Uterus (tissue), 4 donors: ENCODE measurements around the gene RHCE. TPM values are rescaled to one million over a fixed set of nuclear protein-coding genes. Genes with fewer than 3 reads are reported as not detected.
A peak's percentile ranks its signal among the peaks of the same experiment; 100 is the strongest.

ENCODE experiments used
- DNase-seq, 2 donors: peaks; one replicate each; pipeline ENCODE4 v3.0.0-alpha.2; 2019 to 2020
- H3K27ac ChIP-seq, 2 donors: fragments of 200-600 bp; sonication (generic); 1 replicate in 1 of 2; 2 replicates in 1 of 2; pipeline ENCODE4 v1.5.1; 2016 to 2018
- H3K27me3 ChIP-seq, 2 donors: fragments of 200-600 bp; sonication (generic); one replicate each; pipeline ENCODE4 v1.5.1; 2018 to 2019; ENCODE audit warnings: control low read depth in 1 of 2
- H3K36me3 ChIP-seq, 2 donors: fragments of 200-600 bp; sonication (generic); one replicate each; pipeline ENCODE4 v1.5.1; 2019; ENCODE audit warnings: control low read depth in 1 of 2
- H3K4me1 ChIP-seq, 2 donors: fragments of 200-600 bp; sonication (generic); one replicate each; pipeline ENCODE4 v1.5.1; 2018 to 2019; ENCODE audit warnings: control low read depth in 1 of 2
- H3K4me3 ChIP-seq, 2 donors: fragments of 200-600 bp; sonication (generic); 1 replicate in 1 of 2; 2 replicates in 1 of 2; pipeline ENCODE4 v1.5.1; 2018 to 2019; ENCODE audit warnings: mild to moderate bottlenecking in 1 of 2
- H3K9me3 ChIP-seq, 2 donors: fragments of 200-600 bp; sonication (generic); one replicate each; pipeline ENCODE4 v1.5.1; 2019; ENCODE audit warnings: control low read depth in 1 of 2
- CTCF ChIP-seq, 4 experiments: fragments of 200-600 bp in 2 of 4; fragments of 450-650 bp in 2 of 4; sonication (generic) in 2 of 4; IDR thresholded peaks; one replicate each; pipeline ENCODE4 v1.5.1; 2016 to 2019; ENCODE audit warnings: antibody characterized with exemption in 4 of 4, mild to moderate bottlenecking in 2 of 4, moderate library complexity in 1 of 4
- POLR2A ChIP-seq, 2 donors: fragments of 450-650 bp; IDR thresholded peaks; one replicate each; pipeline ENCODE4 v1.6.1; 2016; ENCODE audit warnings: antibody characterized with exemption in 2 of 2, mild to moderate bottlenecking in 1 of 2, moderate library complexity in 1 of 2
- intact Hi-C: fragments of 100-400 bp; cut with DNase I; formaldehyde crosslinking; loops from one replicate; pipeline ENCODE4 v1.15.1; 2023; ENCODE audit warnings: low total_unique reads
- total RNA-seq, 4 donors: library from RNA; depleted of rRNA in 3 of 4; stranded (reverse); fragments of >200 nt in 3 of 4; gene quantifications; one replicate each; pipeline versions ENCODE4 v1.1.0 to v1.2.4, GENCODE V29; 2014 to 2023
- donor health status: DM: yes; HTN: yes; CAD: no.

The RHCE gene
- total RNA-seq, 4 donors from 2014 or later, result 0.41 TPM; not detected in 3

GRCh38 chr1:25433389-25434186, 13.0 kb upstream of the RHCE start:
- Histone ChIP-seq H3K4me3 (no peak overlapping the region), H3K9me3 (no peaks in the 10 kb centered on the region), H3K4me1 (peaks cover 0 to 4% of the 10 kb centered on the region in 2 donors), H3K27ac (peak overlapping the region; percentile 13 to 58), H3K36me3 (no peaks in the 10 kb centered on the region), H3K27me3 (no peaks in the 10 kb centered on the region)
- no peak for TF ChIP-seq CTCF (IDR thresholded peaks at IDR 0.05)
- TF ChIP-seq POLR2A (IDR thresholded peaks at IDR 0.05), result no peak
- intact Hi-C loops, result no loop called here
- DNase-seq, result no peak

GRCh38 chr1:25432749-25433388, 12.2 kb upstream of the RHCE start:
- Histone ChIP-seq H3K36me3 (no peaks in the 10 kb centered on the region), H3K27me3 (no peaks in the 10 kb centered on the region), H3K4me1 (peaks cover 0 to 4% of the 10 kb centered on the region in 2 donors), H3K4me3 (no peak overlapping the region), H3K9me3 (no peaks in the 10 kb centered on the region), H3K27ac (peak overlapping the region; percentile 13 to 90)
- TF ChIP-seq POLR2A (IDR thresholded peaks at IDR 0.05) (no peak), CTCF (IDR thresholded peaks at IDR 0.05) (no peak)
- intact Hi-C loops, result no loop called here
- DNase-seq, result no peak

- Histone ChIP-seq H3K27me3 (no peaks in the 10 kb centered on the region), H3K36me3 (no peaks in the 10 kb centered on the region), H3K9me3 (no peaks in the 10 kb centered on the region), H3K4me1 (peaks cover 0 to 4% of the 10 kb centered on the region in 2 donors), H3K4me3 (peak overlapping the region; percentile 77 to 99), H3K27ac (peak overlapping the region; percentile 90 to 96)
- no peak for DNase-seq
- no peak for TF ChIP-seq CTCF (IDR thresholded peaks at IDR 0.05)
- no peak for TF ChIP-seq POLR2A (IDR thresholded peaks at IDR 0.05)
- intact Hi-C loops, result no loop called here
Measured at GRCh38 chr1:25431955-25432719, 11.5 kb upstream of the RHCE start.

GRCh38 chr1:25430967-25431881, 10.6 kb upstream of the RHCE start:
- peak in 1 of 2 donors; percentile 39 for TF ChIP-seq POLR2A (IDR thresholded peaks at IDR 0.05)
- no peak for TF ChIP-seq CTCF (IDR thresholded peaks at IDR 0.05)
- peak overlapping the region; percentile 77 to 99 for H3K4me3 ChIP-seq
- DNase-seq, result peak; percentile 35 to 36
- no peaks in the 10 kb centered on the region for H3K27me3 ChIP-seq
- no peaks in the 10 kb centered on the region for H3K36me3 ChIP-seq
- H3K9me3 ChIP-seq, result no peaks in the 10 kb centered on the region
- peaks cover 0 to 4% of the 10 kb centered on the region in 2 donors for H3K4me1 ChIP-seq
- intact Hi-C loops, result no loop called here
- H3K27ac ChIP-seq, result peak overlapping the region; percentile 90 to 96
